GOT3 (cell line): ENCODE data around the gene GPX3.

Source experiments
- DNase-seq: peaks from one replicate; lab custom pipeline; 2025; ENCODE audit warnings: mixed read lengths; lab: John Stamatoyannopoulos, UW

The GPX3 gene

GRCh38 chr5:151034422-151035379 is 14.3 kb downstream of the GPX3 start:
- DNase-seq: no peak

DNA sequence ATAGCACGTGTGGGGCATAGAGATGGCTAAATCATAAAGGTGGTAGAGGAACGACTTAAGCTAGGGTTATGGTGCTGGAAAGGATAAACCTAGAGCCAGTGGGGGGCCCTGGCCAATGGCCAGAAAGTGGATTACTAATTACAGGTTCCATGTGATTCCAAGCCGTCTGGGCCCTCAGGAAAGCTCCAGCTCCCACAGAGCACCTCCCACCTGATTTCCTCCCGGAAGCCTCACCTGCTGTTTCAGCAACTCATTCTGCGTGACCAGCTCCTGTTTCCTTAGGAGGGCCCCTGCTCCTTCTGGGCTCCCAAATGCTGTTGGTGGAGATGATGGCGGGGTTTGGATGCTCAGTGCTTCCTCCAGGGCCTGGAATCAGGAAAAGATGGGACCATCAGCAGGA is 16.2 kb downstream of the GPX3 start:
- no peak for DNase-seq

- DNase-seq: no peak
Observed at GRCh38 chr5:151037561-151038411, 17.4 kb downstream of the GPX3 start.

GRCh38 chr5:151038412-151038745 is 18.0 kb downstream of the GPX3 start:
- DNase-seq: no peak

DNA sequence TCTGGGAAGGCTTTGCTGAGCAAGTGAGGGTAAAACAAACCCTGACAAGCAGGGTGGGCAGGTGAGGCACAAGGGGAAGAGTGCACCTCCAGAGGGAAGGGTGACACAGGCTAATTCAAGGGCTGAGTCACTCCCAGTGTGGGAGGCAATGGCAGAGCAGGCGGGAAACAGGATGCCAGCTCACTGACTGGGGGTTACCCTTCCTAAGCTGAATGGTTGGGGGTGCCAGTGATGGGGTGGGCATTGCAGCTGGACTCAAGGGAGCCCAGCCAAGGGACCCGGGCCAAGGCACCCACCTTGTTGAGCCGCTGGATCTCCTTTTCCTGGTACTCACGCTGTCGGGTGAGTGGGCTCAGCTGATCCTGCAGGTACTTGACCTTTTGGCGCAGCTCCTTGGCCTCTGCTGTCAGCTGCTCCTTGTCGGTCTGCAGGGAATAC is 18.4 kb downstream of the GPX3 start:
- DNase-seq: no peak

GRCh38 chr5:151039665-151040064 is 19.3 kb downstream of the GPX3 start:
- no peak for DNase-seq

GRCh38 chr5:151040211-151040747 is 19.9 kb downstream of the GPX3 start:
- no peak for DNase-seq

GRCh38 chr5:151041577-151042268 is 21.3 kb downstream of the GPX3 start:
- no peak for DNase-seq

DNA sequence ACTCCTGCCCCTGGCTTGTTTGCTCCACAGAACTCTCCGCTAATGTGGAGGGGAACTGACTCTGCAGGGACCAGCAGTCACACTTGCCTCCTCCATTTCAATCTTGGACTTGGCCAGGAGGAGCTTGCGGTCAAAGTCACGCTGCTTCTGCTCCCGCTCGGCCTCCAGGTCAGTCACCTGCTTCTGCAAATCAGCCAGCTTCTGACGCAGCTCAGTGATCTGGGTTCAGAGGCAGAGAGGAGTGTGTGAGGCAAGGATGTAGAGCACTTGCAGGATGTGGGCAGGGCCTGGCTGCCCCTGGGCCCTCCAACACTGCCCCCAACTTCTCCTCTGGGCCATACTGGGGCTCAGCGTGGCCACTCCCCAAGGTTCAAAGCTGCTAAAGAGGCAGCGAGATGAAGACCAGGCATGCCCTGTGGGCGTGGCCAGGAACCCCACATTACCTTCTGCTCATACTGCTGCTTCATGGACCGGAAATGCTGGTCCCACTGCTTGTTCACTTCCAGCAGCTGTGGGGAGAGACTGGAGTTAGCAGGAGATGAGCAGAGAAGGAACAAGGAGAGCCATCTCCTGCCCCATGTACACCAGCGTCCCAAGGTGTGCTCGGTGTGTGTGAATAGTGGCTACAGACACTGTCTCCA is 22.2 kb downstream of the GPX3 start:
- DNase-seq: no peak

DNA sequence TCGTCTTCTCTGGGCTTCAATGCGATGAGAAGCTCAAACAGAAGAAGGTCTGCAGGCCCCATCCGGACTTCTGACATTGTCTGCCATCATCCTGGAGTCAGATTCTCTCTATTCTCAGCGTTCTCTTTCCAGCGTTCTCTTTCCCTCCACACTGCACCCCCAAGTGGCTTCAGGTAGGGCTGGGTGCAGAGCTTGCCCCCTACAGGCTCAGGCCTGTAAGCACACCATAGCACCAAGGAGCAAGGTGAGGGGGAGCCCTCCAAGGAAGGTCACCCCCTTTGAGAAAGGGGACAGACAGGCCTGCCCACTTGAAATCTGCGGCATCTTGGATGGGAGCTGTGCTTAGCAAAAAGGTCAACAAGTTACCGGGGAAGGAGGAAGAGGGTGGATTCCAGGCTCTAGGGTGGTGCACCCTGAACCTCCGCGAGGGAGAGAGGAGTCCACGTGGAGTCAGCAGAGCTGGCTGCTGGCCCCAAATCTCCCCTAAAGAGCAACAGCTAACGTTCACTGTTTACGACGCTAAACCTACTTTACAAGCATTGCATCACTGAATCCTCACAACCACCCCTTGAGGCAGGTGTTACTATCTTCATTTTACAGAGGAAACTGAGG is 27.5 kb downstream of the GPX3 start:
- no peak for DNase-seq

DNA sequence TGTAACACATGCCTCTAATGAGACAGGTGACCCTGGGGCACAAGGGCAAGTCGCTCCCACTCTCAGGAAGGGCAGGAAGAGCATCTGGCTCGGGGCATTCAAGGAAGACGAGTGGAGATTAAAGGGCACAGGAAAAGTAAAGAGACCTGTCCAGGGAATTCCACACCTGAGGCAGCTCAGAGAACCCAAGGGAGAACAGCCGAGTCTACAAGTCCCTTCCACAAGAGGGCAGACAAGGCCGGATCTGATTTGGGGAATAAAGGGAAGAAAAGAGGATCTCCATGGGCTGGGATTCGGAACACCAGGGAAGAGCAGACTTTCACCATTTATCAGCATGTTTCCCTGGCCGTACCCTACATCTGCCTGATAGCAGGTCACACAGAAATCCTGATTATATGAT is 28.1 kb downstream of the GPX3 start:
- DNase-seq: no peak

DNA sequence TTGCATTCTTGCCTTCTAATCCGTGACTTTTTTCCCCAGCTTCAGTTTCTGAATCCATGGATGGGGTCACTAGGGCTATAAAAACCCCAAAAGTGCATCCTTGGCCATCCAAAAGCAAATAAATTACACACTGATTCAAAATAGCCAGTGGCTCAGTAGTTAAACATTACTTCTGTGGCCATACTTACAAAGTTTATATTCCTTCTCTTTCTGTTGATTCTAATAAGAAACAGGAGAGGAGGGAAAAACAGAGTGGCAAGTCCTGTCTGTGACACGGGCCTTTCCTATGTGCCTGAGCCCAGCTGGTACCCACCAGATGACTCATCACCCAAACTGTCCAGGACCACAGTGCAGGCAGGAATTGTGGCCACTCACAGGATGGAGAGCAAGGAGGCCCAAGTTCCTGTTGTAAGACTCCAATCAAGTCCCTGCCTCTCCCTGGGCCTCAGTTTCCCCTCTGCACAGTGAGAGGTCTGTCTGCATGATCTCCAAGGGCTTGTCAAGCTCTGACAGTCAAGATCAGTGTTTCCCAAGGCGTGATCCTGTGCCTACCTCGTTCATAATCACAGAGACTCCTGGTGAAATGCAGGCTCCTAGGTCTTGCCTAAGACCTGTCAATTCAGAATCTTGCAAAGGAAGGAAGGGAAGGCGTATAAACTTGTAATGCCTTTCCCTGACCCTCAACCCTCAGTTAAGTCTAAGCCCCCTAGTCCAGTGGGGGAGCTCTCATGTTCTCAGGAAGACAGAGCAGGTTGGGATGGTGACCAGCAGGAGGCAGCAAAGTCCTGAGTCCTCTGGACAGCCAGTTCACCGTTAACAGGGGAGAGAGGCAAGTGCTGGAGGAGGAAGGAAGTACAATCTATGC is 30.9 kb downstream of the GPX3 start:
- no peak for DNase-seq

DNA sequence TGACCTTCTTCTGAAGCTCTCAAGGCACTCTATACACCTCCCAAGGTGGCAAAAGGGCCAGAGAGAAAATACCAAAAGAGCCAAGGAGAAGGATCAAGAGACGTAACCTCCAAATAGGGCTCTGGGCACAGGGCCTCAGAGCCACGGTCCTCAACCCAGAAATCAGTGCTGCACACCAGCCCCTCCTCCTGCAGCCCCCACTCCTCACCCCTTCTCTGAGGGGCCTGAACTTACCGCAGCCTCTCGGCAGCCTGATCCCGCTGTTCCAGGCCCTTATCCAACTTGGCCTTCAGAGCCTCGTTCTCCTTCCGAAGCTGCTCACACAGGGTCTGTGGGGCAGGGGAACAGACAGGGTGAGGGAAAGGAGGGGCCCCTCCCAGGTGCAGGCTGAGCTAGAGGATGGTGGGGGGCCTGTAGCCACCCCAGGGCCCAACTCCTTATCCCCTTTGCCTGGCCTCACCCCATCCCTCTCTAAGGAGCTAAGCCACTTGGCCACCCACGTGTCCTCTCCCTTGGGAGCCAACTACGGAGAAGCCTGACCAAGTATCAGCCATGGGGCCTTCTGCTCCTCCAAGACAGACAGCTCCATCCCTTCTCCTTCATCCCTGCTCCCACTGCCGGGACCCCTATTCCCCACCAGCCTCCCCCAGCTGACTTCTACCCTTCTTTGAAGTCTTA is 31.7 kb downstream of the GPX3 start:
- DNase-seq: no peak

- DNase-seq: no peak
Observed at GRCh38 chr5:151052836-151053235, 32.4 kb downstream of the GPX3 start.

DNA sequence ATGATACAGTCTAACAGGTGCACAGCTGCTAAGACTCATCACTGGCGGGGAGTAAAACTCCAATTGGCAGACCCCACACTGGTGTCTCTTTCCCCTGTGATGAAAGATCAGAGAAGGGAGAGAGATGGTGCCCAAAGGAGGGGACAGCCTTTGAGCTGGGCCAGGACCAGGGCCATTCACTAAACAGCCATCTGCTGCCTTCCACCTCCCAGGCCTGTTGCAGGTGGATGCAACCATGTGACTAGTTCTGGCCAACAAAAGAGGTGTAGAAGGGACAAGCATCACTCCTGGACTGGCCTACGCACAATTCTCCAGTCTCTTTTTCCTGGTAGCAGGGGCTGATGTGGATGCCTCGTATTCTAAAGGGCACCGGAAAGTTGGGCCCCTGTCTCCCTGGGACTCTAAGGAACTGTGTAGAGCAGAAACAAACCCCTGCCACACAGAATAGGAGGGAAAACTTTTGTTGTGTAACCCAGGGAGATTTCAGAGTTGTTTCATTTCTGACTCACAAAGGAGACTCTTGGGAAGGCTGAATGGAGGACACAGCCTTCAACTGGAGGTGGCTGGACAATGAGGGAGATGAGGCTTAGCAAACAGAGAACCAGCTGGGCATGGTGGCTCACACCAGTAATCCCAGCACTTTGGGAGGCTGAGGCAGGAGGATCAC is 33.5 kb downstream of the GPX3 start:
- DNase-seq: no peak

- no peak for DNase-seq
Observed at GRCh38 chr5:151054709-151055108, 34.3 kb downstream of the GPX3 start.

DNA sequence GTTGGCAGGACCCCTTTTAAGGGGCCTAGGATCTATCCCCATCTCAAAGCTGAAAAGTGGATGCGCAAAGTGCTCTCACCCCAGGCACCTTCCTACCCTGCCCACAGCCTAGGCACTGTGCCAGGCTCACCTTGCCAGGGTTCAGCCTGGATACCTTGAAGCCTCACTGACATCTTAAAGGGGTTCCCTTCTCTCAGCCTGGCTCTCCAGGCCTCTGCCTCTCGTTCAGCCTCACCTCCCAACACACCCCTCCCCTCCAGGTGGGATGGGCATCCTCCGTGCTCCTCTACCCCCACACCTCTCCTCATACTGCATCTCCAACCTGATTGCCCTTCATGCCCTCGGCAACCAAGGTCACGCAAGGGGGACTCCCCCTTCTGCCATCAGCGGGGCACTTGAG is 34.9 kb downstream of the GPX3 start:
- DNase-seq: no peak

- no peak for DNase-seq
Observed at GRCh38 chr5:151056379-151057325, 36.3 kb downstream of the GPX3 start.
